ENCODE data around the gene CTSH. TPM values are rescaled to one million over a fixed set of nuclear protein-coding genes. Genes with fewer than 3 reads are reported as not detected.
A peak's percentile ranks its signal among the peaks of the same experiment; 100 is the strongest.

Gene CTSH
- total and polyA plus RNA-seq, 2 of the 13 experiments (the other 11 are each of a cell fraction or from before 2014, with no cell fraction given): 265 to 653 TPM

GRCh38 chr15:78993257-78993930, 48.5 kb upstream of the CTSH start (continued):
- TF ChIP-seq ZNF431 (CRISPR knock-in tag; IDR thresholded peaks at IDR 0.05; ENCODE audit: borderline replicate concordance, low read depth) (no peak), ZNF780A (CRISPR knock-in tag; IDR thresholded peaks at IDR 0.05) (peak; percentile 82; the same call in 1 of the 2 replicates), ZNF280D (CRISPR knock-in tag; IDR thresholded peaks at IDR 0.05) (no peak), PTBP1 (IDR thresholded peaks at IDR 0.05; ENCODE audit: low read depth, low read length, poor library complexity, severe bottlenecking) (no peak), TRAFD1 (CRISPR knock-in tag; IDR thresholded peaks at IDR 0.05; ENCODE audit: borderline replicate concordance) (no peak; the same call in 1 of the 2 replicates), KLF6 (CRISPR knock-in tag; IDR thresholded peaks at IDR 0.05) (no peak), FOXO1 (CRISPR knock-in tag; IDR thresholded peaks at IDR 0.05) (no peak), CAMTA2 (CRISPR knock-in tag; IDR thresholded peaks at IDR 0.05; ENCODE audit: borderline replicate concordance) (0 out of 2 replicates have a peak, but pooled peaks have one; percentile 3), SAFB2 (CRISPR knock-in tag; IDR thresholded peaks at IDR 0.05; ENCODE audit: borderline replicate concordance, low read depth) (no peak; the same call in 1 of the 2 replicates), PHF20 (CRISPR knock-in tag; IDR thresholded peaks at IDR 0.05) (no peak), KAT2B (IDR thresholded peaks at IDR 0.05; ENCODE audit: borderline replicate concordance, low read depth, low read length) (no peak), ZFAT (CRISPR knock-in tag; conservative IDR thresholded peaks at IDR 0.05) (no peak), TIGD3 (CRISPR knock-in tag; IDR thresholded peaks at IDR 0.05; ENCODE audit: borderline replicate concordance) (0 out of 2 replicates have a peak, but pooled peaks have one; percentile 4), FLYWCH1 (CRISPR knock-in tag; IDR thresholded peaks at IDR 0.05) (no peak), HNRNPH1 (optimal IDR thresholded peaks at IDR 0.05; ENCODE audit: low read depth, low read length) (no peak), TMF1 (CRISPR knock-in tag; IDR thresholded peaks at IDR 0.05; ENCODE audit: low read depth) (no peak), KDM2A (CRISPR knock-in tag; IDR thresholded peaks at IDR 0.05; ENCODE audit: borderline replicate concordance, low read depth) (no peak), ZBTB8A (CRISPR knock-in tag; IDR thresholded peaks at IDR 0.05; ENCODE audit: borderline replicate concordance, low read depth) (no peak), HCFC1 (IDR thresholded peaks at IDR 0.05; ENCODE audit: low read depth, low read length) (no peak)
